GM12872 (cell line): Measurements from ENCODE around the gene GLCE.

Experiments used
- CTCF ChIP-seq: IDR thresholded peaks from 3 replicates; pipeline ENCODE4 v1.5.1; 2011; ENCODE audit warnings: low read depth, mild to moderate bottlenecking, low read length, moderate library complexity; ENCODE audit not compliant: insufficient read depth

The GLCE gene

GRCh38 chr15:69271217-69271616, 110.8 kb downstream of the GLCE start:
- TF ChIP-seq CTCF, result no peak

- no peak for TF ChIP-seq CTCF
These were observed 111.7 kb downstream of the GLCE start for GRCh38 chr15:69272139-69272538.

GRCh38 chr15:69272891-69273290, 112.5 kb downstream of the GLCE start:
- no peak for TF ChIP-seq CTCF

GRCh38 chr15:69275074-69275670, 114.7 kb downstream of the GLCE start:
- no peak for TF ChIP-seq CTCF

- TF ChIP-seq CTCF, result no peak
These were observed 115.6 kb downstream of the GLCE start for GRCh38 chr15:69275933-69276560.

GRCh38 chr15:69277316-69277715, 116.9 kb downstream of the GLCE start:
- TF ChIP-seq CTCF, result no peak

GRCh38 chr15:69279636-69280035, 119.2 kb downstream of the GLCE start:
- TF ChIP-seq CTCF, result no peak
